Panc1 (cell line): Measurements from ENCODE around the gene TBC1D16. TPM values are rescaled to one million over a fixed set of nuclear protein-coding genes. Genes with fewer than 3 reads are reported as not detected.

ENCODE experiments used
- ATAC-seq: fragments of 200-7000 bp; cut with Tn5 transposase; 2 replicates; pipeline ENCODE4 v1.9.1; 2020; ENCODE audit warnings: mild to moderate bottlenecking, moderate library complexity
- BruUV-seq: library from RNA; stranded (reverse); fragments of 400-500 nt; replicated peaks from 2 replicates; lab custom pipeline; 2021; lab: Mats Ljungman, UMichigan
- CTCF ChIA-PET: fragments of 300-600 bp; sonication (Branson Sonifier 250); formaldehyde crosslinking; loops from one replicate; lab custom pipeline; 2022; ENCODE audit warnings: antibody characterized with exemption; lab: Charles Lee
- POLR2A ChIA-PET: fragments of 300-600 bp; sonication (Branson Sonifier 250); formaldehyde crosslinking; loops from one replicate; lab custom pipeline; 2022; ENCODE audit warnings: antibody characterized with exemption; lab: Charles Lee
- DNase-seq: peaks from one replicate; pipeline ENCODE4 v3.0.0-alpha.2; 2010; ENCODE audit warnings: low read depth, low spot score
- H3K27ac ChIP-seq: 2 replicates; pipeline ENCODE4 v1.5.1; 2011; ENCODE audit warnings: mild to moderate bottlenecking, low read length, inconsistent platforms
- H3K27me3 ChIP-seq: fragments of 200-500 bp; sonication (Bioruptor generic); 2 replicates; pipeline ENCODE4 v1.6.0; 2014; ENCODE audit warnings: low read length, inconsistent platforms; ENCODE audit not compliant: control insufficient read depth, insufficient read depth
- H3K36me3 ChIP-seq: fragments of 200-500 bp; sonication (Bioruptor generic); 2 replicates; pipeline ENCODE4 v1.5.1; 2014; ENCODE audit warnings: inconsistent platforms, mild to moderate bottlenecking, low read length, moderate library complexity; ENCODE audit not compliant: control insufficient read depth, insufficient read depth
- H3K4me1 ChIP-seq: 2 replicates; pipeline ENCODE4 v1.5.1; 2011; ENCODE audit warnings: inconsistent platforms, mild to moderate bottlenecking, low read length, moderate library complexity; ENCODE audit not compliant: control insufficient read depth, insufficient read depth
- H3K4me3 ChIP-seq, 2 experiments: 2 replicates each; pipeline ENCODE4 v1.5.1; 2011 to 2012; ENCODE audit warnings: low read depth in 2 of 2, low read length in 2 of 2, mild to moderate bottlenecking in 2 of 2, inconsistent platforms in 1 of 2, moderate library complexity in 1 of 2
- H3K9me3 ChIP-seq: fragments of 200-500 bp; sonication (Bioruptor generic); 2 replicates; pipeline ENCODE4 v1.5.1; 2014; ENCODE audit warnings: low read depth, mild to moderate bottlenecking, inconsistent platforms, low read length, moderate library complexity; ENCODE audit not compliant: control insufficient read depth, insufficient read depth
- CTCF ChIP-seq: fragments of 450-650 bp; IDR thresholded peaks from 2 replicates; pipeline ENCODE4 v1.5.1; 2017; ENCODE audit warnings: mild to moderate bottlenecking
- POLR2AphosphoS5 ChIP-seq: IDR thresholded peaks from 2 replicates; pipeline ENCODE4 v1.6.1; 2012; ENCODE audit warnings: mild to moderate bottlenecking, low read depth, low read length, moderate library complexity
- REST ChIP-seq, 2 experiments: IDR thresholded peaks; 2 replicates each; pipeline ENCODE4 v1.6.1; 2011 to 2012; ENCODE audit warnings: low read depth in 2 of 2, control low read depth in 1 of 2, low read length in 1 of 2, mild to moderate bottlenecking in 1 of 2, moderate library complexity in 1 of 2; ENCODE audit not compliant: insufficient read depth in 1 of 2
- SIN3A ChIP-seq: IDR thresholded peaks from 2 replicates; pipeline ENCODE4 v1.6.1; 2012; ENCODE audit warnings: low read depth, mild to moderate bottlenecking, low read length, moderate library complexity, borderline replicate concordance; ENCODE audit not compliant: insufficient read depth
- in situ Hi-C: cut with HindIII; loops from 2 replicates; pipeline ENCODE4 v1.10.0; 2016; ENCODE audit warnings: low sequenced_read_pairs, low pct_unique_long_range_greater_than_20kb
- intact Hi-C: fragments of 100-400 bp; cut with micrococcal nuclease; formaldehyde crosslinking; loops from one replicate; pipeline ENCODE4 v1.10.0; 2022; ENCODE audit not compliant: unreplicated experiment
- total RNA-seq: library from RNA; stranded (reverse); gene quantifications from one replicate; pipeline ENCODE4 v1.2.1, GENCODE V29; 2021; ENCODE audit not compliant: unreplicated experiment

Gene TBC1D16
- total RNA-seq, 1 experiment from 2014 or later, result 41.6 TPM

- ChIA-PET POLR2A (no interaction called here), CTCF (interaction anchor here (0.6 to 1.0 kb wide), 2 partner anchors 180 to 195 kb away, joined by 4 read pairs; no protein-coding TSS in a partner anchor)
- no peaks in the 10 kb centered on the region for H3K9me3 ChIP-seq
- TF ChIP-seq REST (IDR thresholded peaks at IDR 0.05; ENCODE audit: insufficient read depth in 1 of 2, low read depth in 2 of 2, low read length in 1 of 2) (no peak), POLR2AphosphoS5 (0 out of 2 replicates have a peak, but pooled peaks have one; percentile 9)
- no TSS peak for BruUV-seq
- H3K36me3 ChIP-seq, result no peaks in the 10 kb centered on the region
- ATAC-seq, result peak; percentile 52
- H3K27ac ChIP-seq, result peak overlapping the region; percentile 80
- in situ Hi-C loops (loop anchor here (25.0 kb wide), 2 partner anchors 130 to 205 kb away; partner anchors contain the start of genes CBX2 and CBX8), intact Hi-C loops (loop anchor here (5.0 kb wide), 2 partner anchors 185 to 200 kb away; no protein-coding TSS in a partner anchor)
- no peak for DNase-seq
- H3K27me3 ChIP-seq, result no peaks in the 10 kb centered on the region
- peak overlapping the region; percentile 32 to 63 for H3K4me3 ChIP-seq
- H3K4me1 ChIP-seq, result peaks cover 68% of the 10 kb centered on the region
These were observed 43.6 kb downstream of the TBC1D16 start for GRCh38 chr17:79991924-79992648.

- in situ Hi-C loops, result loop anchor here (25.0 kb wide), 2 partner anchors 129 to 204 kb away; partner anchors contain the start of genes CBX2 and CBX8
- H3K4me1 ChIP-seq, result peaks cover 72% of the 10 kb centered on the region
- no peaks in the 10 kb centered on the region for H3K27me3 ChIP-seq
- CTCF ChIA-PET, result interaction anchor here (0.6 to 1.3 kb wide), 3 partner anchors 179 to 253 kb away, joined by 3 to 4 read pairs (median 4); no protein-coding TSS in a partner anchor
- no TSS peak for BruUV-seq
- ATAC-seq (peak; percentile 90), DNase-seq (no peak)
- TF ChIP-seq CTCF, result no peak; the same call in 1 of the 2 replicates
- 0 out of 2 replicates have a peak, but pooled peaks have one; percentile 28 for TF ChIP-seq POLR2AphosphoS5
- TF ChIP-seq REST (IDR thresholded peaks at IDR 0.05; ENCODE audit: insufficient read depth in 1 of 2, low read depth in 2 of 2, low read length in 1 of 2), result no peak
- peak; percentile 40; the same call in 1 of the 2 replicates for TF ChIP-seq SIN3A
- H3K36me3 ChIP-seq, result no peaks in the 10 kb centered on the region
- POLR2A ChIA-PET, result no interaction called here
- H3K9me3 ChIP-seq, result no peaks in the 10 kb centered on the region
- peak overlapping the region; percentile 64 for H3K27ac ChIP-seq
- H3K4me3 ChIP-seq, result peak overlapping the region; percentile 32 to 63
- intact Hi-C loops, result loop anchor here (5.0 kb wide), 2 partner anchors 184 to 199 kb away; no protein-coding TSS in a partner anchor
These were observed 44.3 kb downstream of the TBC1D16 start for GRCh38 chr17:79991140-79991923.
